Lung (tissue), 12 donors: ENCODE measurements around the gene POLR3K. TPM values are rescaled to one million over a fixed set of nuclear protein-coding genes. Genes with fewer than 3 reads are reported as not detected.

Experiments used
- ATAC-seq: fragments of 200-7000 bp; cut with Tn5 transposase; one replicate; pipeline ENCODE4 v1.9.1; 2020; ENCODE audit warnings: moderate number of reproducible peaks; ENCODE audit not compliant: insufficient read depth, low FRiP score
- DNase-seq, 3 donors: peaks; one replicate each; pipeline ENCODE4 v3.0.0-alpha.2; 2013 to 2017
- H3K27ac ChIP-seq, 2 donors: one replicate each; pipeline ENCODE4 v1.5.1; 2013; ENCODE audit warnings: mild to moderate bottlenecking in 2 of 2, moderate library complexity in 2 of 2, control low read depth in 1 of 2, inconsistent platforms in 1 of 2, low read depth in 1 of 2, low read length in 1 of 2
- H3K27me3 ChIP-seq, 3 donors: one replicate each; pipeline ENCODE4 v1.5.1; 2013; ENCODE audit warnings: low read length in 2 of 3; ENCODE audit not compliant: control insufficient read depth in 3 of 3, insufficient read depth in 3 of 3
- H3K36me3 ChIP-seq, 4 donors: one replicate each; pipeline ENCODE4 v1.5.1; 2013; ENCODE audit warnings: low read length in 4 of 4, mild to moderate bottlenecking in 1 of 4, moderate library complexity in 1 of 4; ENCODE audit not compliant: control insufficient read depth in 4 of 4, insufficient read depth in 4 of 4
- H3K4me1 ChIP-seq, 5 donors: one replicate each; pipeline ENCODE4 v1.5.1; 2013; ENCODE audit warnings: low read length in 5 of 5, mild to moderate bottlenecking in 2 of 5, moderate library complexity in 1 of 5; ENCODE audit not compliant: control insufficient read depth in 5 of 5, insufficient read depth in 5 of 5
- H3K4me3 ChIP-seq: one replicate; pipeline ENCODE4 v1.5.1; 2013; ENCODE audit warnings: mild to moderate bottlenecking, control low read depth, moderate library complexity
- H3K9ac ChIP-seq, 2 donors: one replicate each; pipeline ENCODE4 v1.5.1; 2013; ENCODE audit warnings: low read length in 2 of 2, control low read depth in 1 of 2; ENCODE audit not compliant: insufficient read depth in 1 of 2
- H3K9me3 ChIP-seq, 4 donors: one replicate each; pipeline ENCODE4 v1.5.1; 2013; ENCODE audit warnings: low read length in 3 of 4, mild to moderate bottlenecking in 1 of 4, moderate library complexity in 1 of 4; ENCODE audit not compliant: control insufficient read depth in 4 of 4, insufficient read depth in 3 of 4
- CTCF ChIP-seq: IDR thresholded peaks from 2 replicates; pipeline ENCODE4 v1.5.1; 2012; ENCODE audit warnings: mild to moderate bottlenecking; ENCODE audit errors: control extremely low read depth, extremely low read depth
- WGBS, 2 donors: extraction: QIAGEN DNeasy Blood & Tissue Kit; methylation state at CpG; one replicate each; pipeline ENCODE4 v1.1.7; 2013; 5-methylcytosine and 5-hydroxymethylcytosine counted together
- polyA plus RNA-seq, 2 donors: library from polyadenylated mRNA; stranded (reverse); fragments of 200-250 nt; gene quantifications; one replicate each; pipeline ENCODE4 v1.2.1, GENCODE V29; 2013
- total RNA-seq, 2 donors: library from RNA; depleted of rRNA in 1 of 2; stranded (reverse); fragments of >200 nt in 1 of 2; gene quantifications; one replicate each; pipeline ENCODE4 v1.2.1, GENCODE V29; 2014 to 2021
- donor health status: control.
- donor health status: control.
- donor health status: Bipolar disorder and iron deficiency.
- donor health status: healthy.
- donor health status: DM: yes; HTN: yes; CAD: no.

The POLR3K gene
- total and polyA plus RNA-seq, 4 donors: 4.8 to 15.7 (median 12.0) TPM

GRCh38 chr16:74747-75334 is 21.4 kb upstream of the POLR3K start:
- ATAC-seq (no peak), DNase-seq (no peak)
- TF ChIP-seq CTCF: no peak
- H3K4me3 ChIP-seq: no peak overlapping the region
- H3K27me3 ChIP-seq: no peaks in the 10 kb centered on the region
- H3K9ac ChIP-seq: no peak overlapping the region
- 88 to 91% methylated on average over 16 of the region's 16 CpGs for WGBS, 2 donors
- peaks cover 0 to 6% (median 2%) of the 10 kb centered on the region in 4 donors for H3K36me3 ChIP-seq
- no peaks in the 10 kb centered on the region for H3K9me3 ChIP-seq
- H3K4me1 ChIP-seq: peaks cover 9 to 58% (median 43%) of the 10 kb centered on the region in 5 donors
- peak overlapping the region; percentile 55 to 96 for H3K27ac ChIP-seq

- no peak overlapping the region for H3K4me3 ChIP-seq
- no peak overlapping the region for H3K9ac ChIP-seq
- H3K36me3 ChIP-seq: no peaks in the 10 kb centered on the region
- no peaks in the 10 kb centered on the region for H3K27me3 ChIP-seq
- H3K9me3 ChIP-seq: no peaks in the 10 kb centered on the region
- TF ChIP-seq CTCF: no peak
- DNase-seq (no peak), ATAC-seq (no peak)
- peaks cover 9 to 58% (median 43%) of the 10 kb centered on the region in 5 donors for H3K4me1 ChIP-seq
- H3K27ac ChIP-seq: peak overlapping the region in 1 of 2 donors; percentile 95
- 71 to 75% methylated on average over 12 of the region's 12 CpGs for WGBS, 2 donors
Measured at GRCh38 chr16:74051-74746, 20.8 kb upstream of the POLR3K start.

- Histone ChIP-seq H3K36me3 (no peaks in the 10 kb centered on the region), H3K4me1 (peaks cover 9 to 51% (median 45%) of the 10 kb centered on the region in 5 donors), H3K9me3 (no peaks in the 10 kb centered on the region), H3K27me3 (no peaks in the 10 kb centered on the region), H3K27ac (peak within 1 kb of the TSS; percentile 65 to 95), H3K4me3 (peak within 1 kb of the TSS; percentile 69), H3K9ac (peak within 1 kb of the TSS; percentile 25 to 67)
- TF ChIP-seq CTCF: no peak
- ATAC-seq (peak; percentile 34), DNase-seq (peak; percentile 70 to 82 (median 76))
- 20 to 33% methylated on average over 35 to 62 of the region's 62 CpGs for WGBS, 2 donors
Measured at GRCh38 chr16:72561-73548, 19.4 kb upstream of the POLR3K start, which contains the start of gene RHBDF1. Gene RHBDF1 (minus strand): TSS chr16:72631. CDS start chr16:65015, 7,616 bp downstream.
